Renal pelvis (tissue), 4 donors: Measurements from ENCODE around the gene C8A. TPM values are rescaled to one million over a fixed set of nuclear protein-coding genes. Genes with fewer than 3 reads are reported as not detected.
A peak's percentile ranks its signal among the peaks of the same experiment; 100 is the strongest.

ENCODE experiments used
- DNase-seq: peaks from one replicate; pipeline ENCODE4 v3.0.0-alpha.2; 2013
- polyA plus RNA-seq, 3 donors: library from polyadenylated mRNA; unstranded; fragments of 120-200 nt; gene quantifications; one replicate each; pipeline ENCODE4 v1.2.1, GENCODE V29; 2013; ENCODE audit not compliant: insufficient read length in 3 of 3

Gene C8A
- polyA plus RNA-seq, 3 donors = not detected

GRCh38 chr1:56890229-56890628 is 35.6 kb downstream of the C8A start:
- no peak for DNase-seq

- DNase-seq = no peak
Measured at GRCh38 chr1:56894014-56894413, 39.4 kb downstream of the C8A start.

- no peak for DNase-seq
Measured at GRCh38 chr1:56897150-56898004, 42.8 kb downstream of the C8A start.

GRCh38 chr1:56898005-56898373 is 43.4 kb downstream of the C8A start:
- DNase-seq = no peak

GRCh38 chr1:56898879-56899278 is 44.3 kb downstream of the C8A start:
- DNase-seq = no peak

GRCh38 chr1:56901716-56902115 is 47.1 kb downstream of the C8A start:
- no peak for DNase-seq

- no peak for DNase-seq
Measured at GRCh38 chr1:56903778-56904177, 49.2 kb downstream of the C8A start.

- no peak for DNase-seq
Measured at GRCh38 chr1:56904663-56905397, 50.2 kb downstream of the C8A start.

- no peak for DNase-seq
Measured at GRCh38 chr1:56905667-56906066, 51.1 kb downstream of the C8A start.

GRCh38 chr1:56908619-56909221 is 54.1 kb downstream of the C8A start:
- DNase-seq = no peak

- DNase-seq = no peak
Measured at GRCh38 chr1:56910441-56910985, 55.9 kb downstream of the C8A start.

- no peak for DNase-seq
Measured at GRCh38 chr1:56911098-56911938, 56.7 kb downstream of the C8A start.

- no peak for DNase-seq
Measured at GRCh38 chr1:56912325-56912724, 57.7 kb downstream of the C8A start.

- DNase-seq = peak; percentile 38
Measured at GRCh38 chr1:56915960-56916359, 61.4 kb downstream of the C8A start.

- DNase-seq = no peak
Measured at GRCh38 chr1:56916630-56917029, 62.0 kb downstream of the C8A start.

- no peak for DNase-seq
Measured at GRCh38 chr1:56917356-56917755, 62.8 kb downstream of the C8A start.

GRCh38 chr1:56920591-56921001 is 66.0 kb downstream of the C8A start:
- DNase-seq = no peak

GRCh38 chr1:56921479-56921878 is 66.9 kb downstream of the C8A start:
- DNase-seq = no peak

- DNase-seq = no peak
Measured at GRCh38 chr1:56922070-56922469, 67.5 kb downstream of the C8A start.

GRCh38 chr1:56922507-56922906 is 67.9 kb downstream of the C8A start:
- no peak for DNase-seq

GRCh38 chr1:56923201-56923600 is 68.6 kb downstream of the C8A start:
- no peak for DNase-seq

- no peak for DNase-seq
Measured at GRCh38 chr1:56924116-56924515, 69.5 kb downstream of the C8A start.
